AG09319 (cell line): ENCODE results near the gene PIP5K1B.
A peak's percentile ranks its signal among the peaks of the same experiment; 100 is the strongest.

Source experiments
- DNase-seq: peaks from one replicate; pipeline ENCODE4 v3.0.0-alpha.2; 2010; ENCODE audit warnings: low read depth; ENCODE audit errors: extremely low read depth
- TF ChIP-seq, protein P1 (sequence below): IDR thresholded peaks from 2 replicates; pipeline ENCODE4 v1.5.1; 2011; ENCODE audit warnings: low read depth, mild to moderate bottlenecking, inconsistent platforms, low read length, moderate library complexity

Gene PIP5K1B

GRCh38 chr9:69030851-69031645, 326.0 kb downstream of the PIP5K1B start:
- no peak for DNase-seq
- TF ChIP-seq, protein P1, sequence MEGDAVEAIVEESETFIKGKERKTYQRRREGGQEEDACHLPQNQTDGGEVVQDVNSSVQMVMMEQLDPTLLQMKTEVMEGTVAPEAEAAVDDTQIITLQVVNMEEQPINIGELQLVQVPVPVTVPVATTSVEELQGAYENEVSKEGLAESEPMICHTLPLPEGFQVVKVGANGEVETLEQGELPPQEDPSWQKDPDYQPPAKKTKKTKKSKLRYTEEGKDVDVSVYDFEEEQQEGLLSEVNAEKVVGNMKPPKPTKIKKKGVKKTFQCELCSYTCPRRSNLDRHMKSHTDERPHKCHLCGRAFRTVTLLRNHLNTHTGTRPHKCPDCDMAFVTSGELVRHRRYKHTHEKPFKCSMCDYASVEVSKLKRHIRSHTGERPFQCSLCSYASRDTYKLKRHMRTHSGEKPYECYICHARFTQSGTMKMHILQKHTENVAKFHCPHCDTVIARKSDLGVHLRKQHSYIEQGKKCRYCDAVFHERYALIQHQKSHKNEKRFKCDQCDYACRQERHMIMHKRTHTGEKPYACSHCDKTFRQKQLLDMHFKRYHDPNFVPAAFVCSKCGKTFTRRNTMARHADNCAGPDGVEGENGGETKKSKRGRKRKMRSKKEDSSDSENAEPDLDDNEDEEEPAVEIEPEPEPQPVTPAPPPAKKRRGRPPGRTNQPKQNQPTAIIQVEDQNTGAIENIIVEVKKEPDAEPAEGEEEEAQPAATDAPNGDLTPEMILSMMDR: no peak

DNA sequence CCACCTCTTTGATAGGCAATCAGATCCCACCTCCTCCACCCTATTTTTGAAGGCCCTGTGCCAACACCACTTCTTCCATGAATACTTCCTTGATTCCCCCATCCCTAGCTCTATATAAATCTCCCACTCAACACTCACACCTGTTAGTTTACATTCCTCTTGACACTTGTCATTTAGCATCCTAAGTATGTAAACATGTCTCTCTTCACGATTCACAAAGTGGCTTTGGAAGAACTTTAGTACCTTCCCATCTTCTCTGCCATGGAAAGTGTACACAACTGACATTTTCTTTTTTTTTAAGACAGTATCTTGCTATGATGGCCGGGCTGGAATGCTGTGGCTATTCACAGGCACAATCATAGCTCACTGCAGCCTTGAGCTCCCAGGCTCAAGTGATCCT, 329.0 kb downstream of the PIP5K1B start:
- TF ChIP-seq, protein P1: no peak

DNA sequence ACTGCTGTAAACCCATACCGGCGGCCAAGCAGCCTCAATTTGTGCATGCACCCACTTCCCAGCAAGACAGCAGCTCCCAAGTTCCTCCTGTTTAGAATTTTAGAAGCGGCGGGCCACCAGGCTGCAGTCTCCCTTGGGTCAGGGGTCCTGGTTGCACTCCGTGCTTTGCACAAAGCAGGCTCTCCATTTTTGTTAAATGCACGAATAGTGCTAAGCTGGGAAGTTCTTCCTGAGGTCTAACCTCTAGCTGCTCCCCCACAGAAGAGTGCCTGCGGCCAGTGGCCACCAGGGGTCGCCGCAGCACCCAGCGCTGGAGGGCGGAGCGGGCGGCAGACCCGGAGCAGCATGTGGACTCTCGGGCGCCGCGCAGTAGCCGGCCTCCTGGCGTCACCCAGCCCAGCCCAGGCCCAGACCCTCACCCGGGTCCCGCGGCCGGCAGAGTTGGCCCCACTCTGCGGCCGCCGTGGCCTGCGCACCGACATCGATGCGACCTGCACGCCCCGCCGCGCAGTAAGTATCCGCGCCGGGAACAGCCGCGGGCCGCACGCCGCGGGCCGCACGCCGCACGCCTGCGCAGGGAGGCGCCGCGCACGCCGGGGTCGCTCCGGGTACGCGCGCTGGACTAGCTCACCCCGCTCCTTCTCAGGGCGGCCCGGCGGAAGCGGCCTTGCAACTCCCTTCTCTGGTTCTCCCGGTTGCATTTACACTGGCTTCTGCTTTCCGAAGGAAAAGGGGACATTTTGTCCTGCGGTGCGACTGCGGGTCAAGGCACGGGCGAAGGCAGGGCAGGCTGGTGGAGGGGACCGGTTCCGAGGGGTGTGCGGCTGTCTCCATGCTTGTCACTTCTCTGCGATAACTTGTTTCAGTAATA, 330.6 kb downstream of the PIP5K1B start, which contains the start of gene FXN:
Gene FXN, plus strand, starts transcription at position 315 of the 871 bp plus-strand sequence. Its CDS starts 31 bp downstream, at position 346.
- DNase-seq: peak; percentile 64
- TF ChIP-seq, protein P1: peak; percentile 99

More for the DNA sequence above, 329.0 kb downstream of the PIP5K1B start:
- DNase-seq: no peak

DNA sequence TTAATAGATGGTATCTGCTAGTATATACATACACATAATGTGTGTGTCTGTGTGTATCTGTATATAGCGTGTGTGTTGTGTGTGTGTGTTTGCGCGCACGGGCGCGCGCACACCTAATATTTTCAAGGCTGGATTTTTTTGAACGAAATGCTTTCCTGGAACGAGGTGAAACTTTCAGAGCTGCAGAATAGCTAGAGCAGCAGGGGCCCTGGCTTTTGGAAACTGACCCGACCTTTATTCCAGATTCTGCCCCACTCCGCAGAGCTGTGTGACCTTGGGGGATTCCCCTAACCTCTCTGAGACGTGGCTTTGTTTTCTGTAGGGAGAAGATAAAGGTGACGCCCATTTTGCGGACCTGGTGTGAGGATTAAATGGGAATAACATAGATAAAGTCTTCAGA, 331.3 kb downstream of the PIP5K1B start:
- TF ChIP-seq, protein P1: no peak
- DNase-seq: no peak

DNA sequence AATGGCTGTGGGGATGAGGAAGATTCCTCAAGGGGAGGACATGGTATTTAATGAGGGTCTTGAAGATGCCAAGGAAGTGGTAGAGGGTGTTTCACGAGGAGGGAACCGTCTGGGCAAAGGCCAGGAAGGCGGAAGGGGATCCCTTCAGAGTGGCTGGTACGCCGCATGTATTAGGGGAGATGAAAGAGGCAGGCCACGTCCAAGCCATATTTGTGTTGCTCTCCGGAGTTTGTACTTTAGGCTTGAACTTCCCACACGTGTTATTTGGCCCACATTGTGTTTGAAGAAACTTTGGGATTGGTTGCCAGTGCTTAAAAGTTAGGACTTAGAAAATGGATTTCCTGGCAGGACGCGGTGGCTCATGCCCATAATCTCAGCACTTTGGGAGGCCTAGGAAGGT, 331.8 kb downstream of the PIP5K1B start:
- TF ChIP-seq, protein P1: no peak
- DNase-seq: no peak

GRCh38 chr9:69040646-69041045, 335.6 kb downstream of the PIP5K1B start:
- TF ChIP-seq, protein P1: no peak; the same call in 1 of the 2 replicates

More at GRCh38 chr9:69040646-69041045, 335.6 kb downstream of the PIP5K1B start:
- no peak for DNase-seq
